ENCODE results near the gene SLC36A3.
"Not testable (repeated sequence)": the region's sequence is repeated elsewhere in the genome, so short reads cannot be mapped to it uniquely, and the experiment has no call there.

SLC36A3 gene

GRCh38 chr5:151310932-151311331 is 7.4 kb upstream of the SLC36A3 start:
- in situ Hi-C loops (cut with MboI; ENCODE audit: low sequenced_read_pairs, unreplicated experiment) = no loop called here
- no peak for DNase-seq (ENCODE audit: low spot score)
- TF ChIP-seq CTCF (IDR thresholded peaks at IDR 0.05; ENCODE audit: borderline replicate concordance, control extremely low read depth, extremely low read depth, insufficient read depth, missing control alignments) = no peak

- in situ Hi-C loops (cut with MboI; ENCODE audit: low sequenced_read_pairs, unreplicated experiment); DNase-seq (ENCODE audit: low spot score): not testable (repeated sequence)
Observed at GRCh38 chr5:151309821-151310220, 6.3 kb upstream of the SLC36A3 start.

- DNase-seq (ENCODE audit: low spot score); in situ Hi-C loops (cut with MboI; ENCODE audit: low sequenced_read_pairs, unreplicated experiment): not testable (repeated sequence)
Observed at GRCh38 chr5:151309266-151309665, 5.7 kb upstream of the SLC36A3 start.

GRCh38 chr5:151298063-151298855 is 5.3 kb downstream of the SLC36A3 start:
- in situ Hi-C loops (cut with MboI; ENCODE audit: low sequenced_read_pairs, unreplicated experiment) = no loop called here
- no peak for TF ChIP-seq CTCF (IDR thresholded peaks at IDR 0.05; ENCODE audit: borderline replicate concordance, control extremely low read depth, extremely low read depth, insufficient read depth, missing control alignments)
- no peak for DNase-seq (ENCODE audit: low spot score)

- in situ Hi-C loops (cut with MboI; ENCODE audit: low sequenced_read_pairs, unreplicated experiment) = no loop called here
- TF ChIP-seq CTCF (IDR thresholded peaks at IDR 0.05; ENCODE audit: borderline replicate concordance, control extremely low read depth, extremely low read depth, insufficient read depth, missing control alignments) = no peak
- no peak for DNase-seq (ENCODE audit: low spot score)
Observed at GRCh38 chr5:151296974-151297373, 6.6 kb downstream of the SLC36A3 start.

GRCh38 chr5:151296478-151296830 is 7.1 kb downstream of the SLC36A3 start:
- no peak for DNase-seq (ENCODE audit: low spot score)
- in situ Hi-C loops (cut with MboI; ENCODE audit: low sequenced_read_pairs, unreplicated experiment) = no loop called here
- TF ChIP-seq CTCF (IDR thresholded peaks at IDR 0.05; ENCODE audit: borderline replicate concordance, control extremely low read depth, extremely low read depth, insufficient read depth, missing control alignments) = no peak

GRCh38 chr5:151295791-151296477 is 7.6 kb downstream of the SLC36A3 start:
- no peak for TF ChIP-seq CTCF (IDR thresholded peaks at IDR 0.05; ENCODE audit: borderline replicate concordance, control extremely low read depth, extremely low read depth, insufficient read depth, missing control alignments)
- in situ Hi-C loops (cut with MboI; ENCODE audit: low sequenced_read_pairs, unreplicated experiment) = no loop called here
- no peak for DNase-seq (ENCODE audit: low spot score)
